ENCODE data around the gene ZNF423.
"Not testable (repeated sequence)": the region's sequence is repeated elsewhere in the genome, so short reads cannot be mapped to it uniquely, and the experiment has no call there.

Gene ZNF423

GRCh38 chr16:49567950-49568349 is 288.0 kb downstream of the ZNF423 start:
- no peak for DNase-seq

GRCh38 chr16:49566432-49566831 is 289.5 kb downstream of the ZNF423 start:
- DNase-seq: no peak

GRCh38 chr16:49564496-49565229 is 291.2 kb downstream of the ZNF423 start:
- no peak for DNase-seq

GRCh38 chr16:49563666-49564065 is 292.2 kb downstream of the ZNF423 start:
- no peak for DNase-seq

- DNase-seq: not testable (repeated sequence)
These were observed 293.0 kb downstream of the ZNF423 start for GRCh38 chr16:49562894-49563293.

GRCh38 chr16:49562228-49562627 is 293.7 kb downstream of the ZNF423 start:
- DNase-seq: no peak

- DNase-seq: no peak
These were observed 295.7 kb downstream of the ZNF423 start for GRCh38 chr16:49560004-49560830.

GRCh38 chr16:49559242-49559641 is 296.7 kb downstream of the ZNF423 start:
- no peak for DNase-seq

- DNase-seq: no peak
These were observed 297.5 kb downstream of the ZNF423 start for GRCh38 chr16:49558451-49558850.

GRCh38 chr16:49556606-49557446 is 299.1 kb downstream of the ZNF423 start:
- peak; percentile 51 to 56 for DNase-seq

- no peak for DNase-seq
These were observed 299.7 kb downstream of the ZNF423 start for GRCh38 chr16:49556249-49556605.

- no peak for DNase-seq
These were observed 301.2 kb downstream of the ZNF423 start for GRCh38 chr16:49554681-49555080.

GRCh38 chr16:49552313-49552928 is 303.5 kb downstream of the ZNF423 start:
- no peak for DNase-seq

GRCh38 chr16:49550666-49551065 is 305.2 kb downstream of the ZNF423 start:
- DNase-seq: no peak

- DNase-seq: no peak
These were observed 305.8 kb downstream of the ZNF423 start for GRCh38 chr16:49550140-49550539.

- no peak for DNase-seq
These were observed 307.5 kb downstream of the ZNF423 start for GRCh38 chr16:49548325-49548970.

- DNase-seq: no peak
These were observed 308.5 kb downstream of the ZNF423 start for GRCh38 chr16:49547448-49547847.

GRCh38 chr16:49546735-49547134 is 309.2 kb downstream of the ZNF423 start:
- no peak for DNase-seq

GRCh38 chr16:49545741-49546448 is 310.0 kb downstream of the ZNF423 start:
- no peak for DNase-seq

GRCh38 chr16:49545243-49545642 is 310.7 kb downstream of the ZNF423 start:
- no peak for DNase-seq

- no peak for DNase-seq
These were observed 311.1 kb downstream of the ZNF423 start for GRCh38 chr16:49544828-49545227.

GRCh38 chr16:49543631-49543946 is 312.3 kb downstream of the ZNF423 start:
- no peak for DNase-seq

Data from SHP77 (cell line).